Retinal pigment epithelial cell (primary cell): Measurements from ENCODE around the gene PRRX2.

ENCODE experiments used
- DNase-seq: peaks from one replicate; pipeline ENCODE4 v3.0.0-alpha.2; 2010; ENCODE audit warnings: low read depth
- H3K4me3 ChIP-seq: 2 replicates; pipeline ENCODE4 v1.5.1; 2011; ENCODE audit warnings: mild to moderate bottlenecking, low read length, control low read depth, moderate library complexity
- CTCF ChIP-seq: conservative IDR thresholded peaks from 2 replicates; pipeline ENCODE4 v1.5.1; 2011; ENCODE audit warnings: low read depth, low read length, control low read depth, inconsistent platforms

PRRX2 gene

GRCh38 chr9:129703667-129704355 lies 38.4 kb downstream of the PRRX2 start:
- H3K4me3 ChIP-seq: no peak overlapping the region
- DNase-seq: no peak
- TF ChIP-seq CTCF: no peak

GRCh38 chr9:129704807-129705206 lies 39.4 kb downstream of the PRRX2 start:
- no peak overlapping the region for H3K4me3 ChIP-seq
- no peak for DNase-seq
- TF ChIP-seq CTCF: no peak

- no peak for DNase-seq
- no peak for TF ChIP-seq CTCF
- no peak overlapping the region for H3K4me3 ChIP-seq
Observed at GRCh38 chr9:129708793-129709192, 43.3 kb downstream of the PRRX2 start.

GRCh38 chr9:129709438-129710168 lies 44.2 kb downstream of the PRRX2 start:
- DNase-seq: no peak
- H3K4me3 ChIP-seq: no peak overlapping the region
- no peak for TF ChIP-seq CTCF

GRCh38 chr9:129710169-129710453 lies 44.7 kb downstream of the PRRX2 start:
- no peak overlapping the region for H3K4me3 ChIP-seq
- DNase-seq: no peak
- no peak for TF ChIP-seq CTCF

- no peak for DNase-seq
- TF ChIP-seq CTCF: no peak
- H3K4me3 ChIP-seq: no peak overlapping the region
Observed at GRCh38 chr9:129712634-129713401, 47.4 kb downstream of the PRRX2 start.

- DNase-seq: no peak
- TF ChIP-seq CTCF: no peak
- no peak overlapping the region for H3K4me3 ChIP-seq
Observed at GRCh38 chr9:129713402-129713679, 47.9 kb downstream of the PRRX2 start.
